ENCODE measurements around the gene NOC3L. TPM values are rescaled to one million over a fixed set of nuclear protein-coding genes. Genes with fewer than 3 reads are reported as not detected.

Gene NOC3L
- total and polyA plus RNA-seq, 9 of the 15 experiments (the other 6 are each of a cell fraction or from before 2014, with no cell fraction given), result 23.8 to 57.6 (median 32.6) TPM

DNA sequence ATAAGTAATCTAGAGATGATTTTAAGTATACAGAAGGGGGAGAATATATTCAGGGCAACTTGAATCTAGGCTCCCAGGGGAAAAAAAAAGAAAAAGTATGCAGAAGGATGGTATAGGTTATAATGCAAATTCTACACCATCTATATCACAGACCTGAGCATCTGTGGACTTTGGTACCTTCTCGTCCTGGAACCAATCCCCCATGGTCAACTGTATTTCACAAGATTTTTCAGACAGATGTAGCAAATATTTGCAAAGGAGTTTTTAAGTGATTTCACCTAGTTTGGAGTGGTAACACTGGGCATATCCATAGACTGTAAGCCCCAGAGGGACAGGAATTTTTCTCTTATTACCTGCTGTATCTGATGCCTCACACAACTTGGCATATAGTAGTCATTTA lies 58.8 kb downstream of the NOC3L start:
- ChIA-PET CTCF (ENCODE audit: low intra/inter-chr PET ratio) (no interaction called here), POLR2A (no interaction called here)
- in situ Hi-C loops (cut with MboI) (no loop called here), intact Hi-C loops (cut with micrococcal nuclease) (no loop called here)
- Histone ChIP-seq H3K79me2 (ENCODE audit: control insufficient read depth, insufficient read depth, low read length) (no peaks in the 10 kb centered on the region), H3K27me3 (ENCODE audit: control insufficient read depth in 2 of 2, insufficient read depth in 2 of 2, low read length in 2 of 2) (peaks cover 15 to 25% of the 10 kb centered on the region in 2 experiments; a peak in 4 of 5 replicates), H2AFZ (ENCODE audit: low read depth, low read length) (no peak overlapping the region), H3K4me3 (no peak overlapping the region), H4K20me1 (replicated peaks; ENCODE audit: control insufficient read depth, insufficient read depth, low read length) (peaks cover 11% of the 10 kb centered on the region), H3K4me2 (ENCODE audit: insufficient read depth, low read length) (no peak overlapping the region), H3K9ac (ENCODE audit: insufficient read depth in 1 of 2, low read depth in 2 of 2, low read length in 2 of 2) (no peak overlapping the region), H3K36me3 (ENCODE audit: control insufficient read depth, insufficient read depth, low read length) (no peaks in the 10 kb centered on the region), H3K9me1 (ENCODE audit: control insufficient read depth, insufficient read depth, low read length) (no peaks in the 10 kb centered on the region), H3K9me3 (replicated peaks; ENCODE audit: control insufficient read depth, insufficient read depth, low read depth, low read length) (no peaks in the 10 kb centered on the region), H3K4me1 (replicated peaks in 1 of 2; ENCODE audit: control insufficient read depth in 2 of 2, insufficient read depth in 2 of 2, low read length in 2 of 2) (peaks cover 0 to 3% of the 10 kb centered on the region in 2 experiments; a peak in 2 of 5 replicates), H3K27ac (ENCODE audit: extremely low read depth, low read depth, low read length) (no peak overlapping the region)
- BruUV-seq (replicated peaks), result no TSS peak
- TF ChIP-seq ZNF699 (CRISPR knock-in tag; IDR thresholded peaks at IDR 0.05; ENCODE audit: insufficient replicate concordance), result no peak
- TF ChIP-seq, protein P1, sequence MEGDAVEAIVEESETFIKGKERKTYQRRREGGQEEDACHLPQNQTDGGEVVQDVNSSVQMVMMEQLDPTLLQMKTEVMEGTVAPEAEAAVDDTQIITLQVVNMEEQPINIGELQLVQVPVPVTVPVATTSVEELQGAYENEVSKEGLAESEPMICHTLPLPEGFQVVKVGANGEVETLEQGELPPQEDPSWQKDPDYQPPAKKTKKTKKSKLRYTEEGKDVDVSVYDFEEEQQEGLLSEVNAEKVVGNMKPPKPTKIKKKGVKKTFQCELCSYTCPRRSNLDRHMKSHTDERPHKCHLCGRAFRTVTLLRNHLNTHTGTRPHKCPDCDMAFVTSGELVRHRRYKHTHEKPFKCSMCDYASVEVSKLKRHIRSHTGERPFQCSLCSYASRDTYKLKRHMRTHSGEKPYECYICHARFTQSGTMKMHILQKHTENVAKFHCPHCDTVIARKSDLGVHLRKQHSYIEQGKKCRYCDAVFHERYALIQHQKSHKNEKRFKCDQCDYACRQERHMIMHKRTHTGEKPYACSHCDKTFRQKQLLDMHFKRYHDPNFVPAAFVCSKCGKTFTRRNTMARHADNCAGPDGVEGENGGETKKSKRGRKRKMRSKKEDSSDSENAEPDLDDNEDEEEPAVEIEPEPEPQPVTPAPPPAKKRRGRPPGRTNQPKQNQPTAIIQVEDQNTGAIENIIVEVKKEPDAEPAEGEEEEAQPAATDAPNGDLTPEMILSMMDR (IDR thresholded peaks at IDR 0.05 in 2 of 3, conservative IDR thresholded peaks at IDR 0.05 in 1 of 3; ENCODE audit: insufficient read depth in 2 of 3, low read depth in 1 of 3, low read length in 3 of 3), result no peak
- TF ChIP-seq TAL1 (IDR thresholded peaks at IDR 0.05), result no peak
- TF ChIP-seq, protein P2, sequence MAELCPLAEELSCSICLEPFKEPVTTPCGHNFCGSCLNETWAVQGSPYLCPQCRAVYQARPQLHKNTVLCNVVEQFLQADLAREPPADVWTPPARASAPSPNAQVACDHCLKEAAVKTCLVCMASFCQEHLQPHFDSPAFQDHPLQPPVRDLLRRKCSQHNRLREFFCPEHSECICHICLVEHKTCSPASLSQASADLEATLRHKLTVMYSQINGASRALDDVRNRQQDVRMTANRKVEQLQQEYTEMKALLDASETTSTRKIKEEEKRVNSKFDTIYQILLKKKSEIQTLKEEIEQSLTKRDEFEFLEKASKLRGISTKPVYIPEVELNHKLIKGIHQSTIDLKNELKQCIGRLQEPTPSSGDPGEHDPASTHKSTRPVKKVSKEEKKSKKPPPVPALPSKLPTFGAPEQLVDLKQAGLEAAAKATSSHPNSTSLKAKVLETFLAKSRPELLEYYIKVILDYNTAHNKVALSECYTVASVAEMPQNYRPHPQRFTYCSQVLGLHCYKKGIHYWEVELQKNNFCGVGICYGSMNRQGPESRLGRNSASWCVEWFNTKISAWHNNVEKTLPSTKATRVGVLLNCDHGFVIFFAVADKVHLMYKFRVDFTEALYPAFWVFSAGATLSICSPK (IDR thresholded peaks at IDR 0.05; ENCODE audit: borderline replicate concordance), result no peak
- no peak for TF ChIP-seq BRCA1 (IDR thresholded peaks at IDR 0.05)
- TF ChIP-seq BRCA1 (CRISPR knock-in tag; IDR thresholded peaks at IDR 0.05), result no peak
- no peak for TF ChIP-seq ETV1 (tag; conservative IDR thresholded peaks at IDR 0.05; ENCODE audit: low read depth)
- TF ChIP-seq ZNF644 (tag; IDR thresholded peaks at IDR 0.05; ENCODE audit: low read depth), result no peak
- TF ChIP-seq SNRNP70 (optimal IDR thresholded peaks at IDR 0.05; ENCODE audit: low read depth, low read length), result no peak
- TF ChIP-seq CBX8 (IDR thresholded peaks at IDR 0.05; ENCODE audit: borderline replicate concordance, extremely low read depth, low read depth, low read length, poor library complexity, severe bottlenecking), result no peak
- TF ChIP-seq POLR2A (conservative IDR thresholded peaks at IDR 0.05), result no peak
- TF ChIP-seq FIP1L1 (IDR thresholded peaks at IDR 0.05; ENCODE audit: low read depth, low read length, poor library complexity, severe bottlenecking), result no peak
- TF ChIP-seq ZNF197 (CRISPR knock-in tag; IDR thresholded peaks at IDR 0.05; ENCODE audit: low read depth), result no peak
- TF ChIP-seq ZNF384 (IDR thresholded peaks at IDR 0.05; ENCODE audit: low read depth, low read length), result no peak
- no peak for ATAC-seq
- no peak for FAIRE-seq
- no peak for DNase-seq (ENCODE audit: extremely low read depth in 1 of 4, low spot score in 3 of 4)
- WGBS (ENCODE audit: insufficient coverage, low coverage, missing lambda C conversion rate), result 0% methylated on average over 1 of the region's 1 CpG
